ENCODE measurements around the gene PARVG. TPM values are rescaled to one million over a fixed set of nuclear protein-coding genes. Genes with fewer than 3 reads are reported as not detected.

The PARVG gene
- polyA plus RNA-seq, 4 donors = 1.1 to 7.0 (median 5.5) TPM

DNA sequence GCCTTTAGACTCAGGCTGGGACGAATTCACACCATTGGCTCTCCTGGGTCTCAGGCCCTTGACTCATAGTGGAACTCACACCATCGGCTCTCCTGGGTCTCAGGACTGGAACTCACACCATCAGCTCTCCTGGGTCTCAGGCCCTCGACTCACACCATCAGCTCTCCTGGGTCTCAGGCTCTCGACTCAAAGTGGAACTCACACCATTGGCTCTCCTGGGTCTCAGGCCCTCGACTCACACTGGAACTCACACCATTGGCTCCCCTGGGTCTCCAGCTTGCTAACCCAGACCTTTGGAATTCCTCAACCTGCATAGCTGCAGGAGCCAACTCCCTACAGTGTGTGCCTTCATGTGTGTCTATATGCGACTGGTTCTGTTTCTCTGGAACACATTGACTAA lies 75.4 kb downstream of the PARVG start:
- Histone ChIP-seq H3K27ac (ENCODE audit: low read depth in 1 of 3, low read length in 2 of 3) (no peak overlapping the region), H3K4me1 (ENCODE audit: control insufficient read depth in 3 of 3, insufficient read depth in 2 of 3, low read depth in 1 of 3, low read length in 2 of 3) (no peaks in the 10 kb centered on the region), H3K9me3 (ENCODE audit: control insufficient read depth in 2 of 2, insufficient read depth in 1 of 2, low read depth in 1 of 2, low read length in 1 of 2) (no peaks in the 10 kb centered on the region), H3K36me3 (ENCODE audit: control insufficient read depth in 3 of 3, insufficient read depth in 2 of 3, low read depth in 1 of 3, low read length in 3 of 3) (no peaks in the 10 kb centered on the region), H3K27me3 (ENCODE audit: control insufficient read depth in 3 of 3, insufficient read depth in 3 of 3, low read length in 3 of 3) (peaks cover 0 to 3% (median 0%) of the 10 kb centered on the region in 3 donors), H3K4me3 (ENCODE audit: low read depth in 1 of 3, low read length in 3 of 3) (no peak overlapping the region)
- no peak for FAIRE-seq
- WGBS, 3 donors = 72 to 83% (median 80%) methylated on average over 6 of the region's 6 CpGs
- no peak for DNase-seq

- H3K27me3 ChIP-seq (ENCODE audit: control insufficient read depth in 3 of 3, insufficient read depth in 3 of 3, low read length in 3 of 3) = peaks cover 0 to 3% (median 0%) of the 10 kb centered on the region in 3 donors
- no peaks in the 10 kb centered on the region for H3K36me3 ChIP-seq (ENCODE audit: control insufficient read depth in 3 of 3, insufficient read depth in 2 of 3, low read depth in 1 of 3, low read length in 3 of 3)
- no peak for DNase-seq
- H3K9me3 ChIP-seq (ENCODE audit: control insufficient read depth in 2 of 2, insufficient read depth in 1 of 2, low read depth in 1 of 2, low read length in 1 of 2) = no peaks in the 10 kb centered on the region
- no peak for FAIRE-seq
- no peaks in the 10 kb centered on the region for H3K4me1 ChIP-seq (ENCODE audit: control insufficient read depth in 3 of 3, insufficient read depth in 2 of 3, low read depth in 1 of 3, low read length in 2 of 3)
- H3K4me3 ChIP-seq (ENCODE audit: low read depth in 1 of 3, low read length in 3 of 3) = no peak overlapping the region
- H3K27ac ChIP-seq (ENCODE audit: low read depth in 1 of 3, low read length in 2 of 3) = no peak overlapping the region
- WGBS, 3 donors = 59 to 69% (median 61%) methylated on average over 13 of the region's 13 CpGs
Measured at GRCh38 chr22:44256556-44257485, 76.1 kb downstream of the PARVG start.

Other genes starting within 250 kb of the PARVG start
- 10 to 100 TPM; 45.4 to 66.9 (median 56.4) TPM for gene SAMM50, start 225.5 kb upstream of the PARVG start, polyA plus RNA-seq
- gene PARVB, start 156.6 kb upstream of the PARVG start, polyA plus RNA-seq = 10 to 100 TPM in 1 of 4 donors, 1 to 10 TPM in 2, under 1 TPM in 1; 0.45 to 16.5 (median 7.5) TPM
- gene SHISAL1, start 132.0 kb downstream of the PARVG start, polyA plus RNA-seq = 1 to 10 TPM in 1 of 4 donors, under 1 TPM in 3; under 0.01 to 1.2 (median 0.55) TPM